Measurements from ENCODE around the gene SMYD3.

GRCh38 chr1:246245541-246245940 lies 261.5 kb downstream of the SMYD3 start:
- TF ChIP-seq, protein P1, sequence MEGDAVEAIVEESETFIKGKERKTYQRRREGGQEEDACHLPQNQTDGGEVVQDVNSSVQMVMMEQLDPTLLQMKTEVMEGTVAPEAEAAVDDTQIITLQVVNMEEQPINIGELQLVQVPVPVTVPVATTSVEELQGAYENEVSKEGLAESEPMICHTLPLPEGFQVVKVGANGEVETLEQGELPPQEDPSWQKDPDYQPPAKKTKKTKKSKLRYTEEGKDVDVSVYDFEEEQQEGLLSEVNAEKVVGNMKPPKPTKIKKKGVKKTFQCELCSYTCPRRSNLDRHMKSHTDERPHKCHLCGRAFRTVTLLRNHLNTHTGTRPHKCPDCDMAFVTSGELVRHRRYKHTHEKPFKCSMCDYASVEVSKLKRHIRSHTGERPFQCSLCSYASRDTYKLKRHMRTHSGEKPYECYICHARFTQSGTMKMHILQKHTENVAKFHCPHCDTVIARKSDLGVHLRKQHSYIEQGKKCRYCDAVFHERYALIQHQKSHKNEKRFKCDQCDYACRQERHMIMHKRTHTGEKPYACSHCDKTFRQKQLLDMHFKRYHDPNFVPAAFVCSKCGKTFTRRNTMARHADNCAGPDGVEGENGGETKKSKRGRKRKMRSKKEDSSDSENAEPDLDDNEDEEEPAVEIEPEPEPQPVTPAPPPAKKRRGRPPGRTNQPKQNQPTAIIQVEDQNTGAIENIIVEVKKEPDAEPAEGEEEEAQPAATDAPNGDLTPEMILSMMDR (IDR thresholded peaks at IDR 0.05), result no peak
- no peak for TF ChIP-seq POLR2A (IDR thresholded peaks at IDR 0.05)
